ENCODE results near the gene DOCK10. TPM values are rescaled to one million over a fixed set of nuclear protein-coding genes. Genes with fewer than 3 reads are reported as not detected.

Gene DOCK10
- total RNA-seq, 2 donors from 2014 or later: 0.93 to 2.0 TPM

DNA sequence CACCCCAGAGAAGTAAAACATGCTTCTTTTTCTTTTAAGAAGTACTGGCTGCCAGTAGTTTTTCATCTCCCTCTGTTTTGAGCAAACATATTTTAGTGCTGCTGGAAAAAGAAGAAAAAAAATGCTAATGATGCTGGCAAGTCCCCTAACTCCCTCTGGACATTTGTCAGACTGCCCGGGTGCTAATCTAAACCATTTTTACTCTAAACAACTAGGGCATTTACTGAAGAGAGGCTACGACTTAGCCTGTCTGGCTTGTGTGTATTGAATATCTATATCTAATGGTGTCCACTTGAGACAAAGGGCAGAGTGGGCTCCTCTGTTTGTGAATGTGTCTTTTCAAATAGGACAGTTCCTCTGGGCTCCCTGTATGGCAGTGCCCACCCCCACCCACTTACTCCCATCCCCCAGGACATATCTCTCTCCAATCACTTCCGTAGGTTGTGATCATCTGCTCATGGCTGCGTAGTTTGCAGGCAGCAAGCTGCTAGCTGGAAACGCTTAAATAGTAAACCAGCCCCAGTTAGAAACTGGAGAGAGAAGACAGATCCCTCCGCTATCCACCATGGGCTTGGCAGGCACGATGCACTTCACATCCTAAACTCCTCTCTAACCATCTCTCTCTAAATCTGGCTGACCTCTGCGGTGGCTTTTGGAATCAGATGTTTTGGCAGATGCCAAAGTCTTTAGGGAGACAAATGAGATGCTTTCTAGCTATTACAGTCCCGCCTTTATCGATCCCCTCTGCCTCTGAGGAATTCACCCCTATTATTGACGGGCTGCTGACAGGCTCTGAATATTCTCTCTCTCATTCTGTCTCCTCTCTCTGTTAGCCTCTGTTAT is 58.3 kb downstream of the DOCK10 start:
- Histone ChIP-seq H3K9me3 (no peaks in the 10 kb centered on the region), H3K36me3 (no peaks in the 10 kb centered on the region), H3K4me3 (peak overlapping the region in 1 of 2 donors; percentile 36), H3K27ac (peak overlapping the region; percentile 15 to 50), H3K4me1 (peaks cover 0 to 7% of the 10 kb centered on the region in 2 donors), H3K27me3 (no peaks in the 10 kb centered on the region)
- TF ChIP-seq, protein P1, sequence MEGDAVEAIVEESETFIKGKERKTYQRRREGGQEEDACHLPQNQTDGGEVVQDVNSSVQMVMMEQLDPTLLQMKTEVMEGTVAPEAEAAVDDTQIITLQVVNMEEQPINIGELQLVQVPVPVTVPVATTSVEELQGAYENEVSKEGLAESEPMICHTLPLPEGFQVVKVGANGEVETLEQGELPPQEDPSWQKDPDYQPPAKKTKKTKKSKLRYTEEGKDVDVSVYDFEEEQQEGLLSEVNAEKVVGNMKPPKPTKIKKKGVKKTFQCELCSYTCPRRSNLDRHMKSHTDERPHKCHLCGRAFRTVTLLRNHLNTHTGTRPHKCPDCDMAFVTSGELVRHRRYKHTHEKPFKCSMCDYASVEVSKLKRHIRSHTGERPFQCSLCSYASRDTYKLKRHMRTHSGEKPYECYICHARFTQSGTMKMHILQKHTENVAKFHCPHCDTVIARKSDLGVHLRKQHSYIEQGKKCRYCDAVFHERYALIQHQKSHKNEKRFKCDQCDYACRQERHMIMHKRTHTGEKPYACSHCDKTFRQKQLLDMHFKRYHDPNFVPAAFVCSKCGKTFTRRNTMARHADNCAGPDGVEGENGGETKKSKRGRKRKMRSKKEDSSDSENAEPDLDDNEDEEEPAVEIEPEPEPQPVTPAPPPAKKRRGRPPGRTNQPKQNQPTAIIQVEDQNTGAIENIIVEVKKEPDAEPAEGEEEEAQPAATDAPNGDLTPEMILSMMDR (IDR thresholded peaks at IDR 0.05): no peak
- DNase-seq (ENCODE audit: low spot score): no peak

GRCh38 chr2:224982910-224983711 is 59.2 kb downstream of the DOCK10 start:
- Histone ChIP-seq H3K4me3 (peak overlapping the region; percentile 13 to 36), H3K36me3 (no peaks in the 10 kb centered on the region), H3K4me1 (peaks cover 0 to 7% of the 10 kb centered on the region in 2 donors), H3K9me3 (no peaks in the 10 kb centered on the region), H3K27me3 (no peaks in the 10 kb centered on the region), H3K27ac (peak overlapping the region; percentile 15 to 50)
- TF ChIP-seq, protein P1 (IDR thresholded peaks at IDR 0.05): no peak
- DNase-seq (ENCODE audit: low spot score): no peak

- no peaks in the 10 kb centered on the region for H3K9me3 ChIP-seq
- H3K4me1 ChIP-seq: peaks cover 0 to 7% of the 10 kb centered on the region in 2 donors
- peak overlapping the region in 1 of 2 donors; percentile 41 for H3K27ac ChIP-seq
- DNase-seq (ENCODE audit: low spot score): no peak
- no peaks in the 10 kb centered on the region for H3K36me3 ChIP-seq
- TF ChIP-seq, protein P1 (IDR thresholded peaks at IDR 0.05): no peak
- peak overlapping the region; percentile 18 to 36 for H3K4me3 ChIP-seq
- no peaks in the 10 kb centered on the region for H3K27me3 ChIP-seq
Measured at GRCh38 chr2:224982226-224982625, 60.0 kb downstream of the DOCK10 start.

- DNase-seq (ENCODE audit: low spot score): no peak
- no peaks in the 10 kb centered on the region for H3K27me3 ChIP-seq
- no peak overlapping the region for H3K4me3 ChIP-seq
- no peak overlapping the region for H3K27ac ChIP-seq
- H3K36me3 ChIP-seq: no peaks in the 10 kb centered on the region
- TF ChIP-seq, protein P1 (IDR thresholded peaks at IDR 0.05): no peak
- no peaks in the 10 kb centered on the region for H3K9me3 ChIP-seq
- H3K4me1 ChIP-seq: no peaks in the 10 kb centered on the region
Measured at GRCh38 chr2:224976629-224977525, 65.4 kb downstream of the DOCK10 start.

DNA sequence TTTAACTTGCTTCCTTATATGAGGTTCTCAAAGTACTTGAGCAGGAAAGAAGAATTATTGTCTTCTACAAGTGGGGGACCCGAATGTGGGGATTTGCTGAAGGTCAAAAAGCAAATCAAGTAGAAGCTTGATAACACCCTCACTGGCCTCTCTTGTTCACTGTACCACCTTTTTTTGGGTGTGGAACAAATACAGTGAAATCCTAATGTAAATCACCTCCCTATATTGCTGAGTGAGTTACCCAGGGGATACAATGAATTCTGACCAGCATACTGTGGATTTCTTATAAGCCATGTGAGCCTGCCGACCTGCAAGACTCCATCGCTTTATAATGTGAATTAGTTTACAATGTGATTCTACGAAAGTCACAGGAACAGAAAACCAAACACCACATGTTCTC is 66.5 kb downstream of the DOCK10 start:
- no peak overlapping the region for H3K27ac ChIP-seq
- H3K4me3 ChIP-seq: no peak overlapping the region

More for the DNA sequence above, 66.5 kb downstream of the DOCK10 start:
- Histone ChIP-seq H3K9me3 (no peaks in the 10 kb centered on the region), H3K4me1 (no peaks in the 10 kb centered on the region), H3K36me3 (no peaks in the 10 kb centered on the region), H3K27me3 (no peaks in the 10 kb centered on the region)
- TF ChIP-seq, protein P1 (IDR thresholded peaks at IDR 0.05): no peak
- DNase-seq (ENCODE audit: low spot score): no peak
